GDM1 (cell line): ENCODE measurements around the gene MAGOH.
"Not testable (repeated sequence)": the region's sequence is repeated elsewhere in the genome, so short reads cannot be mapped to it uniquely, and the experiment has no call there.

ENCODE experiments used
- DNase-seq: peaks from one replicate; lab custom pipeline; 2025; lab: John Stamatoyannopoulos, UW

MAGOH gene

GRCh38 chr1:53238197-53239155 lies at the start of gene MAGOH:
MAGOH (minus strand) TSS chr1:53238518; CDS start chr1:53238448, 70 bp downstream.
- DNase-seq: peak; percentile 90

- DNase-seq: no peak
These were observed 48.6 kb upstream of the MAGOH start for GRCh38 chr1:53286955-53287354.

- no peak for DNase-seq
These were observed 47.8 kb upstream of the MAGOH start for GRCh38 chr1:53285969-53286760.

- DNase-seq: no peak
These were observed 47.2 kb upstream of the MAGOH start for GRCh38 chr1:53285546-53285945.

GRCh38 chr1:53284224-53285020 lies 46.1 kb upstream of the MAGOH start:
- no peak for DNase-seq

- DNase-seq: not testable (repeated sequence)
These were observed 44.8 kb upstream of the MAGOH start for GRCh38 chr1:53283156-53283555.

GRCh38 chr1:53281133-53281532 lies 42.8 kb upstream of the MAGOH start:
- DNase-seq: no peak

GRCh38 chr1:53280496-53280895 lies 42.2 kb upstream of the MAGOH start:
- DNase-seq: no peak

- DNase-seq: no peak
These were observed 41.2 kb upstream of the MAGOH start for GRCh38 chr1:53279296-53280200.

- no peak for DNase-seq
These were observed 40.0 kb upstream of the MAGOH start for GRCh38 chr1:53278298-53278725.

GRCh38 chr1:53277326-53277725 lies 39.0 kb upstream of the MAGOH start:
- no peak for DNase-seq

- no peak for DNase-seq
These were observed 38.6 kb upstream of the MAGOH start for GRCh38 chr1:53276902-53277281.

GRCh38 chr1:53276153-53276901 lies 38.0 kb upstream of the MAGOH start:
- no peak for DNase-seq

GRCh38 chr1:53275566-53275965 lies 37.2 kb upstream of the MAGOH start:
- DNase-seq: no peak

- no peak for DNase-seq
These were observed 36.3 kb upstream of the MAGOH start for GRCh38 chr1:53274541-53275185.

- no peak for DNase-seq
These were observed 35.7 kb upstream of the MAGOH start for GRCh38 chr1:53274026-53274425.

GRCh38 chr1:53273526-53273925 lies 35.2 kb upstream of the MAGOH start:
- DNase-seq: no peak

- DNase-seq: no peak
These were observed 34.0 kb upstream of the MAGOH start for GRCh38 chr1:53272349-53272748.

GRCh38 chr1:53271446-53272090 lies 33.2 kb upstream of the MAGOH start:
- DNase-seq: no peak
